Measurements from ENCODE around the gene TMPRSS9.

TMPRSS9 gene

GRCh38 chr19:2420490-2420889 is 60.4 kb downstream of the TMPRSS9 start:
- DNase-seq (ENCODE audit: low read depth in 2 of 2), result no peak

- no peak for DNase-seq (ENCODE audit: low read depth in 2 of 2)
Measured at GRCh38 chr19:2421581-2422306, 61.7 kb downstream of the TMPRSS9 start.

GRCh38 chr19:2423071-2423914 is 63.2 kb downstream of the TMPRSS9 start:
- no peak for DNase-seq (ENCODE audit: low read depth in 2 of 2)

GRCh38 chr19:2423915-2424685 is 64.0 kb downstream of the TMPRSS9 start:
- DNase-seq (ENCODE audit: low read depth in 2 of 2), result no peak

GRCh38 chr19:2424686-2425621 is 64.9 kb downstream of the TMPRSS9 start:
- no peak for DNase-seq (ENCODE audit: low read depth in 2 of 2)

- DNase-seq (ENCODE audit: low read depth in 2 of 2), result no peak
Measured at GRCh38 chr19:2425622-2426581, 65.8 kb downstream of the TMPRSS9 start.

- peak; percentile 35 to 55 for DNase-seq (ENCODE audit: low read depth in 2 of 2)
Measured at GRCh38 chr19:2426611-2427428, 66.8 kb downstream of the TMPRSS9 start.

GRCh38 chr19:2427429-2428320 is 67.6 kb downstream of the TMPRSS9 start, which contains the start of gene TIMM13:
Gene TIMM13, minus strand, starts transcription at chr19:2427586. Its CDS starts 53 bp downstream, at chr19:2427533.
- peak; percentile 92 to 96 for DNase-seq (ENCODE audit: low read depth in 2 of 2)

GRCh38 chr19:2428321-2428690 is 68.2 kb downstream of the TMPRSS9 start:
- no peak for DNase-seq (ENCODE audit: low read depth in 2 of 2)

GRCh38 chr19:2428756-2429711 is 69.0 kb downstream of the TMPRSS9 start:
- no peak for DNase-seq (ENCODE audit: low read depth in 2 of 2)

GRCh38 chr19:2429917-2430535 is 70.0 kb downstream of the TMPRSS9 start:
- no peak for DNase-seq (ENCODE audit: low read depth in 2 of 2)

- no peak for DNase-seq (ENCODE audit: low read depth in 2 of 2)
Measured at GRCh38 chr19:2431318-2432055, 71.4 kb downstream of the TMPRSS9 start.

GRCh38 chr19:2432131-2432848 is 72.2 kb downstream of the TMPRSS9 start:
- DNase-seq (ENCODE audit: low read depth in 2 of 2), result no peak

GRCh38 chr19:2433854-2434253 is 73.8 kb downstream of the TMPRSS9 start:
- DNase-seq (ENCODE audit: low read depth in 2 of 2), result no peak

- no peak for DNase-seq (ENCODE audit: low read depth in 2 of 2)
Measured at GRCh38 chr19:2434267-2434666, 74.2 kb downstream of the TMPRSS9 start.
